Measurements from ENCODE around the gene SMARCD3.
A peak's percentile ranks its signal among the peaks of the same experiment; 100 is the strongest.

The SMARCD3 gene

GRCh38 chr7:151248346-151249033 lies at the start of gene SMARCD3:
SMARCD3 (minus strand) TSS chr7:151248694; CDS start chr7:151248562, 132 bp downstream.
- H3K4me1 ChIP-seq (ENCODE audit: insufficient read depth, low read length), result peaks cover 67% of the 10 kb centered on the region
- no peaks in the 10 kb centered on the region for H3K27me3 ChIP-seq (ENCODE audit: insufficient read depth, low read length)
- H3K9me3 ChIP-seq (ENCODE audit: low read length), result no peaks in the 10 kb centered on the region
- H3K36me3 ChIP-seq (ENCODE audit: insufficient read depth, low read length), result no peaks in the 10 kb centered on the region
- peak within 1 kb of the TSS; percentile 69 for H2AFZ ChIP-seq (ENCODE audit: low read depth, low read length)
- peak within 1 kb of the TSS; percentile 74 for H3K4me3 ChIP-seq (ENCODE audit: low read length)

GRCh38 chr7:151296202-151296992 lies 47.9 kb upstream of the SMARCD3 start:
- Histone ChIP-seq H3K27me3 (ENCODE audit: insufficient read depth, low read length) (peaks cover 2% of the 10 kb centered on the region), H2AFZ (ENCODE audit: low read depth, low read length) (no peak overlapping the region), H3K36me3 (ENCODE audit: insufficient read depth, low read length) (no peaks in the 10 kb centered on the region), H3K9me3 (ENCODE audit: low read length) (no peaks in the 10 kb centered on the region), H3K4me1 (ENCODE audit: insufficient read depth, low read length) (no peaks in the 10 kb centered on the region), H3K4me3 (ENCODE audit: low read length) (no peak overlapping the region)

- Histone ChIP-seq H3K4me3 (ENCODE audit: low read length) (no peak overlapping the region), H3K27me3 (ENCODE audit: insufficient read depth, low read length) (peaks cover 13% of the 10 kb centered on the region), H3K9me3 (ENCODE audit: low read length) (no peaks in the 10 kb centered on the region), H2AFZ (ENCODE audit: low read depth, low read length) (no peak overlapping the region), H3K4me1 (ENCODE audit: insufficient read depth, low read length) (no peaks in the 10 kb centered on the region), H3K36me3 (ENCODE audit: insufficient read depth, low read length) (no peaks in the 10 kb centered on the region)
These were observed 44.4 kb upstream of the SMARCD3 start for GRCh38 chr7:151292850-151293249.

GRCh38 chr7:151291206-151291605 lies 42.7 kb upstream of the SMARCD3 start:
- Histone ChIP-seq H3K4me3 (ENCODE audit: low read length) (no peak overlapping the region), H3K9me3 (ENCODE audit: low read length) (no peaks in the 10 kb centered on the region), H2AFZ (ENCODE audit: low read depth, low read length) (no peak overlapping the region), H3K27me3 (ENCODE audit: insufficient read depth, low read length) (peaks cover 19% of the 10 kb centered on the region), H3K36me3 (ENCODE audit: insufficient read depth, low read length) (no peaks in the 10 kb centered on the region), H3K4me1 (ENCODE audit: insufficient read depth, low read length) (no peaks in the 10 kb centered on the region)

GRCh38 chr7:151290355-151290760 lies 41.9 kb upstream of the SMARCD3 start:
- Histone ChIP-seq H3K4me1 (ENCODE audit: insufficient read depth, low read length) (no peaks in the 10 kb centered on the region), H3K36me3 (ENCODE audit: insufficient read depth, low read length) (no peaks in the 10 kb centered on the region), H3K9me3 (ENCODE audit: low read length) (no peaks in the 10 kb centered on the region), H3K27me3 (ENCODE audit: insufficient read depth, low read length) (peaks cover 21% of the 10 kb centered on the region), H3K4me3 (ENCODE audit: low read length) (no peak overlapping the region), H2AFZ (ENCODE audit: low read depth, low read length) (no peak overlapping the region)

- H3K4me3 ChIP-seq (ENCODE audit: low read length), result no peak overlapping the region
- H3K4me1 ChIP-seq (ENCODE audit: insufficient read depth, low read length), result no peaks in the 10 kb centered on the region
- no peak overlapping the region for H2AFZ ChIP-seq (ENCODE audit: low read depth, low read length)
- H3K27me3 ChIP-seq (ENCODE audit: insufficient read depth, low read length), result peaks cover 21% of the 10 kb centered on the region
- H3K36me3 ChIP-seq (ENCODE audit: insufficient read depth, low read length), result no peaks in the 10 kb centered on the region
- H3K9me3 ChIP-seq (ENCODE audit: low read length), result no peaks in the 10 kb centered on the region
These were observed 41.4 kb upstream of the SMARCD3 start for GRCh38 chr7:151289891-151290290.

GRCh38 chr7:151286148-151286547 lies 37.7 kb upstream of the SMARCD3 start:
- Histone ChIP-seq H3K4me1 (ENCODE audit: insufficient read depth, low read length) (peaks cover 1% of the 10 kb centered on the region), H3K9me3 (ENCODE audit: low read length) (no peaks in the 10 kb centered on the region), H2AFZ (ENCODE audit: low read depth, low read length) (no peak overlapping the region), H3K36me3 (ENCODE audit: insufficient read depth, low read length) (no peaks in the 10 kb centered on the region), H3K27me3 (ENCODE audit: insufficient read depth, low read length) (peaks cover 19% of the 10 kb centered on the region), H3K4me3 (ENCODE audit: low read length) (no peak overlapping the region)

GRCh38 chr7:151283302-151283701 lies 34.8 kb upstream of the SMARCD3 start:
- peaks cover 7% of the 10 kb centered on the region for H3K4me1 ChIP-seq (ENCODE audit: insufficient read depth, low read length)
- H3K36me3 ChIP-seq (ENCODE audit: insufficient read depth, low read length), result no peaks in the 10 kb centered on the region
- peaks cover 17% of the 10 kb centered on the region for H3K27me3 ChIP-seq (ENCODE audit: insufficient read depth, low read length)
- no peaks in the 10 kb centered on the region for H3K9me3 ChIP-seq (ENCODE audit: low read length)
- no peak overlapping the region for H2AFZ ChIP-seq (ENCODE audit: low read depth, low read length)
- no peak overlapping the region for H3K4me3 ChIP-seq (ENCODE audit: low read length)

- no peak overlapping the region for H3K4me3 ChIP-seq (ENCODE audit: low read length)
- H3K9me3 ChIP-seq (ENCODE audit: low read length), result no peaks in the 10 kb centered on the region
- H3K36me3 ChIP-seq (ENCODE audit: insufficient read depth, low read length), result no peaks in the 10 kb centered on the region
- peaks cover 13% of the 10 kb centered on the region for H3K27me3 ChIP-seq (ENCODE audit: insufficient read depth, low read length)
- no peak overlapping the region for H2AFZ ChIP-seq (ENCODE audit: low read depth, low read length)
- H3K4me1 ChIP-seq (ENCODE audit: insufficient read depth, low read length), result peaks cover 7% of the 10 kb centered on the region
These were observed 33.6 kb upstream of the SMARCD3 start for GRCh38 chr7:151282111-151282510.

- Histone ChIP-seq H3K27me3 (ENCODE audit: insufficient read depth, low read length) (peaks cover 11% of the 10 kb centered on the region), H3K9me3 (ENCODE audit: low read length) (no peaks in the 10 kb centered on the region), H2AFZ (ENCODE audit: low read depth, low read length) (no peak overlapping the region)
These were observed 33.2 kb upstream of the SMARCD3 start for GRCh38 chr7:151281686-151282085.

GRCh38 chr7:151280388-151281019 lies 32.0 kb upstream of the SMARCD3 start:
- Histone ChIP-seq H3K4me3 (ENCODE audit: low read length) (no peak overlapping the region), H3K9me3 (ENCODE audit: low read length) (no peaks in the 10 kb centered on the region), H2AFZ (ENCODE audit: low read depth, low read length) (no peak overlapping the region), H3K36me3 (ENCODE audit: insufficient read depth, low read length) (no peaks in the 10 kb centered on the region), H3K4me1 (ENCODE audit: insufficient read depth, low read length) (peaks cover 9% of the 10 kb centered on the region), H3K27me3 (ENCODE audit: insufficient read depth, low read length) (peaks cover 9% of the 10 kb centered on the region)

More at GRCh38 chr7:151281686-151282085, 33.2 kb upstream of the SMARCD3 start:
- H3K4me3 ChIP-seq (ENCODE audit: low read length), result no peak overlapping the region
- no peaks in the 10 kb centered on the region for H3K36me3 ChIP-seq (ENCODE audit: insufficient read depth, low read length)
- H3K4me1 ChIP-seq (ENCODE audit: insufficient read depth, low read length), result peaks cover 7% of the 10 kb centered on the region

- H3K27me3 ChIP-seq (ENCODE audit: insufficient read depth, low read length), result peaks cover 9% of the 10 kb centered on the region
- H3K4me3 ChIP-seq (ENCODE audit: low read length), result no peak overlapping the region
- H3K4me1 ChIP-seq (ENCODE audit: insufficient read depth, low read length), result peaks cover 9% of the 10 kb centered on the region
- no peak overlapping the region for H2AFZ ChIP-seq (ENCODE audit: low read depth, low read length)
- no peaks in the 10 kb centered on the region for H3K9me3 ChIP-seq (ENCODE audit: low read length)
- no peaks in the 10 kb centered on the region for H3K36me3 ChIP-seq (ENCODE audit: insufficient read depth, low read length)
These were observed 31.4 kb upstream of the SMARCD3 start for GRCh38 chr7:151279868-151280267.

GRCh38 chr7:151278949-151279348 lies 30.5 kb upstream of the SMARCD3 start:
- Histone ChIP-seq H3K9me3 (ENCODE audit: low read length) (no peaks in the 10 kb centered on the region), H3K27me3 (ENCODE audit: insufficient read depth, low read length) (peaks cover 9% of the 10 kb centered on the region), H2AFZ (ENCODE audit: low read depth, low read length) (no peak overlapping the region), H3K4me1 (ENCODE audit: insufficient read depth, low read length) (peaks cover 9% of the 10 kb centered on the region), H3K4me3 (ENCODE audit: low read length) (no peak overlapping the region), H3K36me3 (ENCODE audit: insufficient read depth, low read length) (no peaks in the 10 kb centered on the region)

Measured in neuron (in vitro differentiated cells).